ENCODE measurements around the gene GFPT2. TPM values are rescaled to one million over a fixed set of nuclear protein-coding genes. Genes with fewer than 3 reads are reported as not detected.

The GFPT2 gene
- total RNA-seq: 1.1 TPM

DNA sequence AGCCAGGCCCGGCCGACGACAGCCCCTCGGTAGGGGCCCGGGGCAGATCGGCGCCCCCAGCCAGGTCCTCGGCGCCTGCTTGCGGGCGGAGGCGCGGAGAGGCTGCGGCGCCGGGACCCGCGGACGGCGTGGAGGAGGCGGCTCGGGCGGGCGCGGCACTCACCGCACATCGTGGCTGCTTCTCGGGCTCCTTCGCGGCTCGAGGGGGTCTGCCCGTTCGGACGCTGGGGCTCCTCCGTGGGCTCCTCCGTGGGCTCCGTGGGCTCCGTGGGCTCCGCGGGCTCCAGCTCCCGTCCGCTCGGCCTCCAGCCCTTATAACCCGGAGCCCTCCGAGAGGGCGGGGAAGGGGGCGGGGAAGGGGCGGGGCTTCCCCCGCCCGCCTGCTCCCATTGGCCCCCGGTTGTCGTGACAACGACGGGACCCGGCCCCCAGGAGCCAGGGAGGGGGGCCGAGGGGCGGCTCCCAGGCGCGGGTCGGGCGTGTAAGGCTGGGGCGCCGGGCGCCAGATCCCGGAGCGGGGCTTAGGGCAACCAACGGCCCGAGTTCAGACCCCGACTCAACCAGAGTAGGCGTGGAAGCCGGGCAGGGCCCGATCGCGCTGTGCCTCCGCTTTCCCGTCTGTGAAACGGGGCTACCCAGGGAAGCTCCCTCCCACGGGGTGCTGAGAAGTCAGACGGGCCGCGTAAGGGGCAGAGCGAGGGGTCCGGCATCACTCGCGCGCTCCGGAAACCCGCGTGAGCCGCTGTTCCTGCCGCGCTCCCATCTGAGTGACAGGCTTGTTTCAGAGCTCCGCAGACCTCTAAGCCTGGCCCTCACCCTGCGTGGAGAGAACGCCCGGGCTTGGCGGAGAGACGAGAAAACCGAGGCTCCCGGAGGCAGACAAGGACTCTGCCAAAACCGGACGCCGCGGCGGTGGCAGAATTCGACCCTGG, at the start of gene GFPT2:
TSS of gene GFPT2 (minus strand) at position 289 of the 932 bp plus-strand sequence. CDS start at position 170, 119 bp downstream.
- ATAC-seq: peak; percentile 86

DNA sequence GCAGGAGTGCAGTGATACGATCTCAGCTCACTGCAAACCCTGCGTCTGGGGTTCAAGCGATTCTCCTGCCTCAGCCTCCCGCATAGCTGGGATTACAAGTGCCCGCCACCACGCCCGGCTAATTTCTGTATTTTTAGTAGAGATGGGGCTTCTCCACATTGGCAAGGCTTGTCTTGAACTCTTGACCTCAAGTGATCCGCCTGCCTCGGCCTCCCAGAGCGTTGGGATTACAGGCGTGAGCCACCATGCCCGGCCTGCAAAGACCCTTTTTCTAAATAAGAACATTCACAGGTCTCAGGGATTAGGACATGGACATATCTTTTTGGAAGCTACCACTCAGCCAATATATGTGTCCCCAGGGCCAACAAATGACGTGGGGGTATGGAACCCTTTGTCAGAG, 49.6 kb upstream of the GFPT2 start:
- no peak for ATAC-seq

DNA sequence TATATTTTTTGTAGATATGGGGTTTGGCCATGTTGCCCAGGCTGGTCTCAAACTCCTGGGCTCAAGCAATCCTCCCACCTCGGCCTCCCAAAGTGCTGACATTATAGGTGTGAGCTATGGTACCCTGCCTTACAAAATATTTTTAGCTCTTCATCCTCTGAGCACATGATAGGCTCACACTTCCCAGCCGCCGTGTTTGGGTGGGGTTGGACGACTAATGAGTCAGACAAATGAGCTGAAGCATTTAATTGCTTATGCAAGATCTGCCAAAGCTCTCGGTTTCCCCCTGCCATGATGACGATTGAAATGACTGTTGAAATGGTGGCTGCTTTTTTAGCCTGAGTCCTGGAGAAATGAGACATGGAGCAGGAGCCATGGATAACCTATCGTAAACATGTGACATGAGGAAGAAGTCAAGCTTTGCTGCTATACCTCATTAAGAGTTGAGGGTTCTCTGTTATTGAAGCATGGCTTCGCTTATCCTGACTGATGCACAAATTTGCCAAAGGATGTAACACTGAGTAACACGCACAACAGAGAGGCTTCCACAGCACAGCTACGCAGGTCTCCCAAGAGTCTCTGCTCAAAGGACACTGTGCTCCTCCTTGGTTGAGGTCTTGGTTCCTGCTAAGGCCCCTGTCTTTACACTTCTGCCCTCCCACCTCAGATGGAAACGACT, 48.2 kb upstream of the GFPT2 start:
- ATAC-seq: peak; percentile 64

DNA sequence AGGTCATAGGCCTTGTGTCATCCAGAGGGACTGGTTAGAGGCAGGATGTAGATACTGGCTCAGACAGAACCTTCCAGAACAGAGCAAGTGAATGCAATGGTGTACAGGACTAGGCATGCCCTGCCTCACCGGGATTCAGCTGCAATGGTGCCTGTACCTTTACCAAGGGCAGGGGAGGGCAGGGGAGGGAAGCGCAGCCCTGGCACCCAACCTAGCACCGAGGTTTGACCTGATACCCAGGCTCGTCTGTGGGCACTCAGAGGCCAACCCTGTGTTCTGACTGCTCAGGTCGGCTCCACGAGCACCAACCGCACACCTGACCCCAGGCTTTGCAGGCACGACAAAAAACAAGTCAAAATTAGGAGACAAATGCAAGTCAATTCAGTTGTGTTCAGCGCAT, 47.3 kb upstream of the GFPT2 start:
- peak; percentile 78 for ATAC-seq

DNA sequence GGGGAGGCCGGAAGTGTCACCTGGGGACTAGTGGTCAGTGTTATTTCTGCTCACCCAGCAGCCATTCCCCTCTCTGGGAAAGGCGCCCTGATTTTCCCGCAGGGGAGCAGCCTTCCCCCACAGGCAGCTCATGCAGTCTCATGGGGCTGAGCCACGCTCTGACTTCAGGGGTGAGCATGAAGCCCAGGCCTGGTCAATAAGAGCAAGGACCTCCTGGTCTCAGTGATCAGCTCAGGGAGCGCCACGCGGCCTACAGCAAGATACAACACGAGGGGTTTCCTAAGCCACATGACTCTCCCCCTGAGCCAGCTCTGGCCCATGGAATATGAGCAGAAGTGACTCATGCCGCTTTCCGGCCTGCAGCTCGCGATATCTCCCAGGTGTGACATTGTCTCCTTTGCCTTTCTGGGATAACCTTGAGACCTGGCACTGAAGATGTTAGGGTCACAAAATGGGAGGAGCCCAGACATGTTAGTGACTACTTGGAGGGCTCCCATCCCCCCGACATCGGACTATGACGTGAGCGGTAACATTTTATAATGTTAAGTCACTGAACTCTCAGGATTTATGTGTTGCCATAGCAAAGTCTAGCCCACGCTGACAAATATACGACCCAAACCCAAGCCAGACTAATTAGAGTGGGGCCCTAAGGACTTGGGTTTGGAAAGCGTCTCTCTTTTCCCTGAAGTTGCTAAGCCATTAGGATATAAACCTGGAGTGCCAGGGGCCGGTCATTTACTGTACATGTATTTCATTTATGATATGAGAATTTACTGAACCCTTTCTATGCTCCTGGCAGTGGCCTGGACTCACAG, 46.5 kb upstream of the GFPT2 start:
- ATAC-seq: no peak

DNA sequence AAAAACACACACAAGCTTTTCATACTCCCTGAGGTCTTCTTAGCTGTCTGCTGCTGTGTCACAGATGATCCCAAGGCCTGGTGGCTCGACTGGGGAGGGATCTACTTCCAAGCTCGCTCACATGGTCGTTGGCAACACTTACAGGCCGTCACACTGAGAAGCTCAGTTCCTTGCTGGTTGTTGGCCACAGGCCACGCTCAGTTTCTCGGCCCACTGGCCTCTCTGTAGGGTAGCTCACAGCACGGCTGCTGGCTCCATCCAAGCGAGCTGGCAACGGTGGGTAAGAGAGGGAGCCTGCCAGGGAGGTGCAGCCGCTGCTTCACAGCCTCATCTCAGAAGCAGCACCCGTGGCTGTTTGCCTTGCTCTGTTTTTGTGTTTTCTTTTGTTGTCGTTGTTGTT, 43.8 kb upstream of the GFPT2 start:
- ATAC-seq: no peak

DNA sequence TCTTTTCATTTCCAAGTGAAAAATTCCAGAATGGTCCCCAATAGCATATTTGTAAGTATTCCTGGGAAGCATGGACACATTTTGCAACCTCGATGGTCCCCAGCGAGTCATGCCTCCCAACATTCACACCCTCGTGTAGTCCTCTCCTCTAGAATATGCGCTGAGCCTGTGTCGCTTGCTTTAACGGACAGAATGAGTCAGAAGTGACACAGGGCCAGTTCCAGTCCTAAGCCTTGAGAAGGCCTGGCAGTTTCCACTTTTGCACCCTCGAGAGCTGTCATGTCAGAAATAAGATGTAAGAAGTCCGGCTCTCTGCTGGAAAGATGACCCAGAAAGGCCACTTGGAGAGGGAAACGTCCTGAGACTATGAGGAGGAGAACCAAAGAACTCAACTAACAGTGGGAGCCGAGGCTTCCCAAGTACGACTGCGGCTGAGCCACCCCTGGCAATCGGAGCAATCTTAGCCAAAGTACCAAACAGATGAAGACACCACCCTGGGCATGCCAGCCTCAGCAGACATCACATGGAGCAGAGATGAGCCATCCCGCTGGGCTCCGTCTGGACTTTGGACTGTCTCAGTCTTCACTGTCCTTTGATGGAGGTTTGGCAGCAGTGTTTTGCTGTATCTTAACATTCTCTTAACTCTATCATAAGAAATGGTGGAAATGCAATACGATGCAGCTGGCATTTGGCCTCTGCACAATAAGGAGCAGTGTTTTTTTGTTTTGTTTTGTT, 42.6 kb upstream of the GFPT2 start:
- no peak for ATAC-seq

DNA sequence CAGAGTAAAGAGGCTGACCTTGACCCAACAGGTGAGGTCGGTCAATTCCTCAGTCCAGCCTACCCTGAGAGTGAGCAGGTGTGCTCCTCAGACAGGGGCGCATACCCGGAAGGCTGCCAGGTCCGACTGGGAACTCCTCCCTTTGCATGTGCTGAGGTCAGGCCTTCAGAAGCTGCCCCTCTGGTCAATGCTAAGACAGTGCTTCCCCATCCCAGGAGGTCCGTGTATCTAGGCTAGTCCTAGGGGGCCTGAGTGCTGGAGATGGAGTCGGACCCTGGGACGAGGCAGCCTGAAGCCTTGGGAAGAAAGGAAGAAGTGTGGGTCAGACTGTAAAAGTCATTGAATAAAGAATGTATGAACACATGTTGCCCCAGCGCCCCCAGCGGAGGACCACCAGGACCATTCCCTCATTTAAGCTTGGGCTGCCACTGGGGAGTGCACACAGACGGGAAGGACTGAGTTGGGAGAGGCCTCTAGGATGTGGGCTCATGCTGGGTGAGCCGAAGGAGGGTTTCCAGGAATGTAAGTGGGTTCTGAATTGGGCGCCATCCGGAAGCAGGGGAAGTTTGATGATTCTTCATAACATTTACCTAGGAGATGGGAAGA, 41.0 kb upstream of the GFPT2 start:
- ATAC-seq: no peak

DNA sequence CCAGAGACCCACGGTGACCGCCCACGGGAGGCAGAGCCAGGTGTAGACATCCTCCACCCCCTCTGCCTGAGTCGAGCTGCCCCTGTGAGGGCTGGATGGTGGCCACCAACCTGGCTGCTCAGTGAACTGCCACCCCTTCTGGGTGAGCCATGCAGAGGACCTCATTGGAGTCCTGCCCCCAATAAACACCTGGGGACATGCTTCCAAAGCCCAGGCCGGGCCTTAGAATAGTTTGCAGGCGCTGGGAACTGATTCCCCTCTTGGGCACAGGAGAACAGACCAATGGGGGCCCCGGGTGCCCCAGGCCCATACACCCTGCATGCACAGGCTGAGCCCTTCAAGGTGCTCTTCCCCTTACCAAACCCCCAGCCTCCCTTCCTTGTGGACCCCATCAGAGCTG, 38.1 kb upstream of the GFPT2 start:
- peak; percentile 19 for ATAC-seq

DNA sequence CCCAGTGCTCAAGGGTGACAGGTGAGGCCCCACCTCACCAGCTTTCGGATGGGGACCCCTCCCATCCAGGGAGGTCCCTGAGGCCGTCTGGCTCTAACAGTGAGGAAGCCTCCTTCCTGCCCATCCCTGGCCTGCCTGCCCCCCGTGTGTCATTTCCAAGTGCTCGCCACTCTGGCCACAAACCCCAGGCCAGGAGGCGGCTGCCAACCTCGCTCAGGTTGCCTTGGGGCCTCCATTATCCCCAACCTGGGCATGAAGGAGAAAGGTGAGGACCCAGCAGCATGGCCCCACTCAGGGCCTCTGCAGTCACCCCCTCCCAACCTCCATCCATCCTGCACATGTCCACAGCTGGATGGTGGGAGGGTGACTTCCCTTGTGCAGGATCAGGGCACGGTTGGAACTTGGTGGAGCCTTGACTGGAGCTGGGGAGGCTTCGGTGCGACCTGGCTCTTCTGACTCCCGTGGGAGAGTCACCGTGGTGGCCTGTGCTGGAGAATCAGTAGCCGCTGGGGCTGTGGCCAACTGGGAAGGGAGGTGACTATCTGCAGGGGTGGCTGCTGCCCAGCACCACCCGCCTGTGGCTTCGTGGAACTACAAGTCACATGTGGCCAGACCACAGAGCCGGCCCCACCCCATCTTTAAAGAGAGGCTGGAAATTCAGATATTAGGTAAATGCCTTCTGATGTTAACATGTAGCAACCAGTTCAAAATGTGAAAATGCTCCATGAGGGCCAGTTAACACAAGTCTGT, 37.5 kb upstream of the GFPT2 start:
- ATAC-seq: no peak

DNA sequence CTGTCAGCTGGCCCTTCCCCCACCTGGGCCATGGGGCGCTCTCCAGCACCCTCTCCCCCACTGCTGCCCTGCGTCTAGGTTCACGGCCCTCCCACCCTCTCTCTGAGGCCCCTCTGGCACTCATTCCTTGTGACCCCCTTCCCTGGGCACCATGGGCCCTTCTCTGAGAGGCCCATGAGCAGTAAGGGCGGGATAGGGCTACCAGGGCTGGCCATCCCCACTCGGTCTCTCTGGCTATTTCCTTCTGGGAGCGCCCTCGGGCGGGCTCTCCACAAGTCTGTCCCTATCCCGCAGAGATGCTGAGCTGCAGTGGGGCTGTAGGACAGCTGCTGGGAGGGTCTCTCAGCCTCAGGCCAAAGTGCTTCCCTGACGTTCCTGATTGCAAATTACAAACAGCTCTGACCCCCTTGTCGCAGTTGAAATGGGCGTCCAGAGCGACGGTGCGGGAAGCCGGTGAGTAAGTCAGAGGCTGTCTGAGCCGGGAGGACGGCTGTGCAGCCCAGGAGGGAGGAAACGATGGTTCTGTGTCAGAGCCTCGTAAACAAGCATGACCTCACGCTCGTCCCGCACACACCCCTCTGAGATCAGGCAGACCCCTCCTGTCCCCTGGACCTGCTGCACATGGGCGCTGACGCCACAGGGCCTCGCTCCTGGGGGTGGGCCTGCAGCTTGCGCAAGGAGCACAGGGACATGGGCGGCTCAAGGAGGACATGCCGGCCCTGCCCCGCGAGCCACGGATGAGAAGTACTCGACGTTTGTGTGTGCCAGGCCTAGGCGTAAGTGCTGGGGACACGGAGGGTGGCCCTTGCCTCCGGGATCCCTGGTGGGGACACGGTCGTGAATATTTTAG, 36.3 kb upstream of the GFPT2 start:
- no peak for ATAC-seq

DNA sequence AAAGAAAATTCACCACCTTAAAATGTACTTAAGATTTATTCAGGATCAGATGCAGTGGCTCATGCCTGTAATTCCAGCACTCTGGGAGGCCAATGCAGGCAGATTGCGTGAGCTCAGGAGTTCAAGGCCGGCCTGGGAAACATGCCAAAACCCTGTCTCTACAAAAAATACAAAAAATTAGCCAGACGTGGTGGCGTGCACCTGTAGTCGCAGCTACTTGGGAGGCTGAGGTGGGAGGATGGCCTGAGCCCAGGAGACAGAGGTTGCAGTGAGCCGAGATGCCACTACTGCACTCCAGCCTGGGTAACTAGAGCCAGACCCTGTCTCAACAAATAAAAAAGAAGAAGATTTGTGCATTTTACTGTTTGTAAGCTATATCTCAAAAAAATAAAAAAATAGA, 34.7 kb upstream of the GFPT2 start:
- ATAC-seq: no peak

DNA sequence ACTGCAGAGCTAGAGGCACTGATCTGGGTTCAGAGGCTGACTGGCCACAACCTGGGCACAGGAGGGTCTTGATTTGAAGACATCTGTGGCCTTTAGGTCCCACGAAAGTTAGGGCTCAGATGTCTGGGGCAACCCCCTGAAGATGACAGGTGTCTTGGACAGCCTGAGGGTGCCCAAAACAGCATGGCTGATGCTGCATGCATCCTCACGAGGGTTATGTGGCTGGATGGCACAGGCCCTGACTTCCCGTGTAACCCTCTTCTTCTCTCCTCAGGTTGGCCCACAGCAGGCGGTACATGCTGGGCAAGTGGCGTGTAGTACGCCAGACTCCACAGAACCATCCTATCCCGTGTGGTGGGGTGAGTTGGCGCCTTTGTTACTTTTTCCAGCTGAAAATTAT, 29.8 kb upstream of the GFPT2 start:
- no peak for ATAC-seq

DNA sequence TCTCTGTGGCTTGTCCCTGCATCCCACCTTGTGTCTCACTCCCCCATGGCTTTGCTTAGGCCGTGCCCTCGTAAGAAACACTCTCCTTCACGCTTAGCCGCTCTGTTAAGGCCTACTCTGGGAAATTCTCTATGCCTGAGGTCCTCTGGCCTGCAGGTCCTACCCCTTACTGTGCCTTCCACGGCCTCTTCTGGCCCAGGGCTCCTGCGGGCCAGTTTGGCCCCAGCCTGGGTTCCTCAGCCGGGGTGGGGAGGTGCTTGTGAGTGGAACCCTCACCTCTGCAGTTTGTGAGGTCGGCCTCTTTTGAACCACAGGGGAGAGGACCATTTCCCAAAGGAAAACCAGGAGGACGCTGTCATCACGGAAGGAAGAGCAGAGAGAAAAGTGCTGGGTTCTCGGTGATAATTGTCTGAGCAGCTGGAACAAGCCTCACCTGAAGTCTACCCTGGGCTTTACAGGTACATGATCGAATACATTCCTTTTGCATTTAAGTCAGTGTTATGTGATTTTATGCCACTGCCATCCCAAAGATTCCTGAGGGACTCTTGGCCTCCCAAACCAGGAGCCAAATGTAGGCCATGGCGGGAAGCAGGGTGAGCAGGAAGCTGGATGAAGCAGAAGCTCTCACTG, 28.8 kb upstream of the GFPT2 start:
- ATAC-seq: no peak

DNA sequence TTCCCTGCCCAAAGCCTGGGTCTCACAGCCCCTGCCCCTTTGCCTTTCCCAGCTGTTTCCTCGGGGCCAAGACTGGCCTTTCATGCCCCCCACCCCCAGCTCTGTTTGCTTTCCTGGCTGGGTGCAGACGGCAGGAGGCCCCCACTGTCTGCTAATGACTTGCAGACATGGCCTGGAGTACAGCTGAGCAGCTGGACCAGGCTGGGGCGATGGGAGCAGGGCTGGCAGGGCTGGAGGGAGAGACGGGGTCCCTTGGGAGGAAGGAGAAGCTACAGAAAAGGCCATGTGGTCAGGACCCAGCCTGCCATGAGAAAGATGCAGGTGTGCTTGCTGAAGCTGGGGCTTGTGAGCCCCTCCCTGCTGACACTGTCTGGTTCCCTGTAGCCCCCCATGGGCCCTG, 28.3 kb upstream of the GFPT2 start:
- ATAC-seq: no peak

DNA sequence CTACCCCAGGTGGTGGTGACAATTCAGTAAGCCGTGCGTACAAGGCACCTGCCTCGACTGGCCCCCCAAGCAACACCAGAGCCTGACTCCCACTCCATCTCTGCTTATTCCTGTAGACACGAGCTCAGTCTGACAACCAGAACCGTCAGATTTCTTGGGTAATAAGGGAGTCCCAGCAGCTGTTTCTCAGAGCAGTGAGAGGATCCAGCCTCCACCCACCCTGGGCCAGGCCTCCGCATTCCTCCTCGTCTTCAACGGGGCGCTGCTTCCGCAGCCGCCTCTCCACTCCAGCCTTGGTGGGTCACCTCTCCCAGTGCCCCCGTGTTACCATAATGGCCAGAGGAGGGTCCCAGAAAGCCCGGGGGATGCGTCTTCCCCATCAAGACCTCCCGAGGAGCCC, 27.7 kb upstream of the GFPT2 start:
- ATAC-seq: no peak

DNA sequence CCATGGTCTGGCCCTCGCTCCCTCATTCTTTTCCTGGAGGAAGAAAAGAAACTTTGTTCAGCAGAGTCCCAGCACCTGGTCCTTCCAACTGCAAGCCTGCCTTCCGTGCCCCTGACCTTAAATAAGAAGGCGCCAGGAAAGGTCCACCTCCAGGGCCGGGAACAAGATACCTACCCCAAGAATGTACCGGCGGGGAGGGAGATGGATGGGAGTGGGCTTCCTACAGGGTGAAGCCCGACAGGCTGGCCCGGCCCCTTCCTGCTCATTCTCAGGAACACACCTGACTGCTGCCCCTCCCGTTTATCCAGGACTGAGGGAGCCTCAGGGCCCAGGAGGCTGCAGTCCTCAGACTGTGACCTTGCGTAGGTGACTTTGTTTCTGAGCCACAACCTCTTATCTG, 27.3 kb upstream of the GFPT2 start:
- no peak for ATAC-seq

DNA sequence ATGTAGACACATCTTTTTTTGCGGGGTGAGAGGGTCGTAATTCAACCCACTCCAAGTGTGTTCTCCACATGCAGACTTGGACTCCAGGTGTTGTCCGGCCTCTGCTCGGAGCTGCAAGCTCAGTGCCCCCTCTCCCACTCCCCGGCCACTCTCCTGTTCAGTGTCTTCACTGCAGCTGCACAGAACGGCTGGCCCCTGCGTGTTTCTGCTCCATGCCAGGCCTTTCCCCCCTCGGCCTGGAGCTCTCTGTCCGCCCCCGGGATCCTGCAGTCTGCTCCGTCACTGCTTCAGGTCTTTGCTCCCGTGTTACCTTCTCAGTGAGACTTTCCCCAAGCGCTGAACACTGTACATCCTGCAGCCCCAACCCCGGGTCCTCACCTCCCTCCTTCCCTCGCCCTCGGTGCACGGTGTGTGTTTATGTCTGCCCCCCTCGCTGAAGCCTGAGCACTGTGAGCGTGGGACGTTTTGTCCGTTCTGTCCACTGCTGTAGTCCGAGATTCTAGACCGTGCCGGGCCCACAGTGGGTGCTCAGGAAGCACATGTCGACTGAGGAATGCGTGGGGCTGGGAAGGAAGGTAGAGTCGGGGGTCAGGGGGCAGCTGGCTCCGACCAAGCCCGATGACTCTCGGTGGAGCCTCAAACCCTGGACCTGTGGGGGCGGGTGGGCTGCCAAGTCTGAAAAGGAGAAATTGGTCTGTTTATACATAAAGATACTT, 26.4 kb upstream of the GFPT2 start:
- ATAC-seq: no peak

All from esophagus mucosa (tissue), 1 donor.